ENCODE results near the gene KIF26B.

KIF26B gene

GRCh38 chr1:245604979-245605378 lies 450.2 kb downstream of the KIF26B start:
- Histone ChIP-seq H3K4me3 (ENCODE audit: low read depth, low read length, poor library complexity, severe bottlenecking) (no peak overlapping the region), H3K9me3 (ENCODE audit: low read length) (no peaks in the 10 kb centered on the region), H3K36me3 (ENCODE audit: insufficient read depth, low read length) (no peaks in the 10 kb centered on the region), H3K79me2 (ENCODE audit: insufficient read depth, low read length) (no peaks in the 10 kb centered on the region), H3F3A (ENCODE audit: insufficient read depth, low read length) (no peaks in the 10 kb centered on the region), H2AFZ (ENCODE audit: low read length) (no peak overlapping the region), H3K4me1 (ENCODE audit: insufficient read depth, low read length, severe bottlenecking) (no peaks in the 10 kb centered on the region), H3K27me3 (ENCODE audit: insufficient read depth, low read length) (no peaks in the 10 kb centered on the region), H3K27ac (ENCODE audit: low read depth, low read length, poor library complexity, severe bottlenecking) (no peak overlapping the region), H3K4me2 (ENCODE audit: low read length) (no peak overlapping the region), H4K20me1 (ENCODE audit: insufficient read depth, low read length) (no peaks in the 10 kb centered on the region), H3K9ac (ENCODE audit: low read length) (no peak overlapping the region), H3K9me2 (ENCODE audit: low read depth, low read length) (no peaks in the 10 kb centered on the region)
- TF ChIP-seq EZH2 (IDR thresholded peaks at IDR 0.05; ENCODE audit: borderline replicate concordance, low read length) (no peak), CTCF (IDR thresholded peaks at IDR 0.05; ENCODE audit: low read length) (no peak)

- Histone ChIP-seq H3K27ac (ENCODE audit: low read depth, low read length, poor library complexity, severe bottlenecking) (no peak overlapping the region), H3K4me2 (ENCODE audit: low read length) (no peak overlapping the region), H3K27me3 (ENCODE audit: insufficient read depth, low read length) (no peaks in the 10 kb centered on the region), H4K20me1 (ENCODE audit: insufficient read depth, low read length) (no peaks in the 10 kb centered on the region), H3K4me3 (ENCODE audit: low read depth, low read length, poor library complexity, severe bottlenecking) (no peak overlapping the region), H3K9me3 (ENCODE audit: low read length) (no peaks in the 10 kb centered on the region), H3K79me2 (ENCODE audit: insufficient read depth, low read length) (no peaks in the 10 kb centered on the region), H3F3A (ENCODE audit: insufficient read depth, low read length) (no peaks in the 10 kb centered on the region), H3K9ac (ENCODE audit: low read length) (no peak overlapping the region), H3K36me3 (ENCODE audit: insufficient read depth, low read length) (no peaks in the 10 kb centered on the region), H2AFZ (ENCODE audit: low read length) (no peak overlapping the region), H3K9me2 (ENCODE audit: low read depth, low read length) (no peaks in the 10 kb centered on the region), H3K4me1 (ENCODE audit: insufficient read depth, low read length, severe bottlenecking) (no peaks in the 10 kb centered on the region)
- no peak for TF ChIP-seq EZH2 (IDR thresholded peaks at IDR 0.05; ENCODE audit: borderline replicate concordance, low read length)
- no peak for TF ChIP-seq CTCF (IDR thresholded peaks at IDR 0.05; ENCODE audit: low read length)
Measured at GRCh38 chr1:245605480-245606156, 450.8 kb downstream of the KIF26B start.

- no peaks in the 10 kb centered on the region for H3K79me2 ChIP-seq (ENCODE audit: insufficient read depth, low read length)
- no peaks in the 10 kb centered on the region for H3F3A ChIP-seq (ENCODE audit: insufficient read depth, low read length)
- no peaks in the 10 kb centered on the region for H3K36me3 ChIP-seq (ENCODE audit: insufficient read depth, low read length)
- H3K9me2 ChIP-seq (ENCODE audit: low read depth, low read length), result no peaks in the 10 kb centered on the region
- H3K27ac ChIP-seq (ENCODE audit: low read depth, low read length, poor library complexity, severe bottlenecking), result no peak overlapping the region
- H3K4me1 ChIP-seq (ENCODE audit: insufficient read depth, low read length, severe bottlenecking), result no peaks in the 10 kb centered on the region
- no peaks in the 10 kb centered on the region for H4K20me1 ChIP-seq (ENCODE audit: insufficient read depth, low read length)
- H3K9ac ChIP-seq (ENCODE audit: low read length), result no peak overlapping the region
- TF ChIP-seq EZH2 (IDR thresholded peaks at IDR 0.05; ENCODE audit: borderline replicate concordance, low read length) (no peak), CTCF (IDR thresholded peaks at IDR 0.05; ENCODE audit: low read length) (no peak)
- no peak overlapping the region for H3K4me3 ChIP-seq (ENCODE audit: low read depth, low read length, poor library complexity, severe bottlenecking)
- H3K4me2 ChIP-seq (ENCODE audit: low read length), result no peak overlapping the region
- no peak overlapping the region for H2AFZ ChIP-seq (ENCODE audit: low read length)
- no peaks in the 10 kb centered on the region for H3K27me3 ChIP-seq (ENCODE audit: insufficient read depth, low read length)
- no peaks in the 10 kb centered on the region for H3K9me3 ChIP-seq (ENCODE audit: low read length)
Measured at GRCh38 chr1:245606157-245606725, 451.5 kb downstream of the KIF26B start.
